Transverse colon (tissue), 3 donors: ENCODE data around the gene TULP4.

Experiments
- EP300 ChIP-seq: sonication (generic); formaldehyde crosslinking; IDR thresholded peaks from one replicate; pipeline ENCODE4 v1.6.1; 2017; ENCODE audit warnings: antibody characterized with exemption, low read depth
- TF ChIP-seq, protein P1 (sequence below), 5 experiments: fragments of 200-600 bp in 3 of 5; fragments of 450-650 bp in 2 of 5; sonication (generic) in 3 of 5; IDR thresholded peaks; 1 replicate in 2 of 5; 2 replicates in 3 of 5; pipeline ENCODE4 v1.5.1; 2016 to 2017; ENCODE audit warnings: antibody characterized with exemption in 5 of 5, inconsistent platforms in 3 of 5, mild to moderate bottlenecking in 2 of 5, moderate library complexity in 1 of 5

- TF ChIP-seq, protein P1, sequence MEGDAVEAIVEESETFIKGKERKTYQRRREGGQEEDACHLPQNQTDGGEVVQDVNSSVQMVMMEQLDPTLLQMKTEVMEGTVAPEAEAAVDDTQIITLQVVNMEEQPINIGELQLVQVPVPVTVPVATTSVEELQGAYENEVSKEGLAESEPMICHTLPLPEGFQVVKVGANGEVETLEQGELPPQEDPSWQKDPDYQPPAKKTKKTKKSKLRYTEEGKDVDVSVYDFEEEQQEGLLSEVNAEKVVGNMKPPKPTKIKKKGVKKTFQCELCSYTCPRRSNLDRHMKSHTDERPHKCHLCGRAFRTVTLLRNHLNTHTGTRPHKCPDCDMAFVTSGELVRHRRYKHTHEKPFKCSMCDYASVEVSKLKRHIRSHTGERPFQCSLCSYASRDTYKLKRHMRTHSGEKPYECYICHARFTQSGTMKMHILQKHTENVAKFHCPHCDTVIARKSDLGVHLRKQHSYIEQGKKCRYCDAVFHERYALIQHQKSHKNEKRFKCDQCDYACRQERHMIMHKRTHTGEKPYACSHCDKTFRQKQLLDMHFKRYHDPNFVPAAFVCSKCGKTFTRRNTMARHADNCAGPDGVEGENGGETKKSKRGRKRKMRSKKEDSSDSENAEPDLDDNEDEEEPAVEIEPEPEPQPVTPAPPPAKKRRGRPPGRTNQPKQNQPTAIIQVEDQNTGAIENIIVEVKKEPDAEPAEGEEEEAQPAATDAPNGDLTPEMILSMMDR (IDR thresholded peaks at IDR 0.05), result no peak
- TF ChIP-seq EP300, result no peak
These were observed 39.9 kb upstream of the TULP4 start for GRCh38 chr6:158272324-158272723.
